Neural cell (in vitro differentiated cells): ENCODE measurements around the gene HJV. TPM values are rescaled to one million over a fixed set of nuclear protein-coding genes. Genes with fewer than 3 reads are reported as not detected.

Source experiments
- H2AFZ ChIP-seq: fragments of 200-600, 300-800 bp; sonication (generic), shearing (Covaris generic); 2 replicates; pipeline ENCODE4 v1.6.0; 2014; ENCODE audit warnings: low read depth, mild to moderate bottlenecking, antibody characterized with exemption, low read length, moderate library complexity
- H3F3A ChIP-seq: fragments of 200-600 bp; shearing (Covaris generic); 2 replicates; pipeline ENCODE4 v1.6.1; 2016; ENCODE audit warnings: mild to moderate bottlenecking, moderate library complexity, mixed read lengths, antibody characterized with exemption, low read length; ENCODE audit not compliant: insufficient read depth, poor library complexity, severe bottlenecking
- H3K27ac ChIP-seq: fragments of 200-600, 300-800 bp; sonication (generic), shearing (Covaris generic); 2 replicates; pipeline ENCODE4 v1.5.1; 2014; ENCODE audit warnings: mild to moderate bottlenecking, low read length, moderate library complexity
- H3K27me3 ChIP-seq: fragments of 300-800, 200-600 bp; sonication (generic), shearing (Covaris generic); 2 replicates; pipeline ENCODE4 v1.6.0; 2014; ENCODE audit warnings: mild to moderate bottlenecking, low read depth, low read length, moderate library complexity; ENCODE audit not compliant: insufficient read depth
- H3K36me3 ChIP-seq: fragments of 300-800, 200-600 bp; sonication (generic), shearing (Covaris generic); 2 replicates; pipeline ENCODE4 v1.5.1; 2014; ENCODE audit warnings: mild to moderate bottlenecking, antibody characterized with exemption, low read length, moderate library complexity; ENCODE audit not compliant: insufficient read depth
- H3K4me2 ChIP-seq: fragments of 300-800, 200-600 bp; sonication (generic), shearing (Covaris generic); 2 replicates; pipeline ENCODE4 v1.6.0; 2014; ENCODE audit warnings: mild to moderate bottlenecking, low read length
- H3K4me3 ChIP-seq: fragments of 300-800, 200-600 bp; sonication (generic), shearing (Covaris generic); 2 replicates; pipeline ENCODE4 v1.5.1; 2014; ENCODE audit warnings: mild to moderate bottlenecking, low read length, moderate library complexity
- H3K79me2 ChIP-seq: fragments of 200-600 bp; shearing (Covaris generic); replicated peaks from 2 replicates; pipeline ENCODE4 v1.6.0; 2014; ENCODE audit warnings: mild to moderate bottlenecking, low read length, moderate library complexity; ENCODE audit not compliant: insufficient read depth
- H3K9ac ChIP-seq: fragments of 300-800, 200-600 bp; sonication (generic), shearing (Covaris generic); 2 replicates; pipeline ENCODE4 v1.6.1; 2016; ENCODE audit warnings: mild to moderate bottlenecking, low read length, mixed read lengths
- H3K9me2 ChIP-seq: fragments of 200-600 bp; shearing (Covaris generic); 2 replicates; pipeline ENCODE4 v1.6.1; 2016; ENCODE audit warnings: mild to moderate bottlenecking, low read length, mixed read lengths; ENCODE audit not compliant: insufficient read depth
- H3K9me3 ChIP-seq: fragments of 200-600, 300-800 bp; sonication (generic), shearing (Covaris generic); 2 replicates; pipeline ENCODE4 v1.6.1; 2016; ENCODE audit warnings: mild to moderate bottlenecking, mixed run types, low read length, moderate library complexity, mixed read lengths
- H4K20me1 ChIP-seq: fragments of 200-600 bp; shearing (Covaris generic); 2 replicates; pipeline ENCODE4 v1.6.1; 2016; ENCODE audit warnings: mild to moderate bottlenecking, mixed run types; ENCODE audit not compliant: insufficient read depth
- EP300 ChIP-seq: fragments of 450-650 bp; conservative IDR thresholded peaks from 2 replicates; pipeline ENCODE4 v1.6.1; 2014; ENCODE audit warnings: antibody characterized with exemption, mild to moderate bottlenecking, moderate library complexity; ENCODE audit not compliant: poor library complexity, severe bottlenecking
- EZH2 ChIP-seq: fragments of 200-600, 300-800 bp; shearing (Covaris generic), sonication (generic); IDR thresholded peaks from 2 replicates; pipeline ENCODE4 v1.6.1; 2014; ENCODE audit warnings: antibody characterized with exemption, low read length, borderline replicate concordance, mild to moderate bottlenecking; ENCODE audit not compliant: insufficient read depth, poor library complexity, severe bottlenecking
- MXI1 ChIP-seq: fragments of 450-650 bp; conservative IDR thresholded peaks from 2 replicates; pipeline ENCODE4 v1.6.1; 2014; ENCODE audit warnings: antibody characterized with exemption, mild to moderate bottlenecking; ENCODE audit not compliant: poor library complexity, severe bottlenecking
- POLR2AphosphoS5 ChIP-seq: IDR thresholded peaks from 2 replicates; pipeline ENCODE4 v1.6.1; 2012
- RAD21 ChIP-seq: fragments of 450-650 bp; conservative IDR thresholded peaks from 2 replicates; pipeline ENCODE4 v1.6.1; 2014; ENCODE audit warnings: antibody characterized with exemption, mild to moderate bottlenecking, moderate library complexity
- REST ChIP-seq: IDR thresholded peaks from 2 replicates; pipeline ENCODE4 v1.6.1; 2012; ENCODE audit warnings: borderline replicate concordance
- SMC3 ChIP-seq: fragments of 450-650 bp; conservative IDR thresholded peaks from 2 replicates; pipeline ENCODE4 v1.6.1; 2014; ENCODE audit warnings: antibody characterized with exemption, mild to moderate bottlenecking, moderate library complexity; ENCODE audit not compliant: poor library complexity
- TAF1 ChIP-seq: IDR thresholded peaks from 2 replicates; pipeline ENCODE4 v1.6.1; 2012; ENCODE audit warnings: low read depth
- polyA plus RNA-seq: library from polyadenylated mRNA; depleted of rRNA; stranded (reverse); fragments of >200 nt; gene quantifications from 2 replicates; pipeline ENCODE4 v1.2.3, GENCODE V29; 2014
- TF ChIP-seq, protein P1 (sequence below): fragments of 450-650 bp; IDR thresholded peaks from 2 replicates; pipeline ENCODE4 v1.5.1; 2014; ENCODE audit warnings: antibody characterized with exemption, mild to moderate bottlenecking, moderate library complexity; ENCODE audit not compliant: poor library complexity, severe bottlenecking

Gene HJV
- polyA plus RNA-seq, 1 donor from 2014 or later, result not detected

GRCh38 chr1:146032631-146033219 is 11.2 kb upstream of the HJV start:
- H2AFZ ChIP-seq, result no peak overlapping the region
- H3K4me2 ChIP-seq, result no peak overlapping the region
- TF ChIP-seq SMC3 (peak; percentile 59), TAF1 (no peak), POLR2AphosphoS5 (no peak), EP300 (no peak), RAD21 (peak; percentile 30), REST (no peak), EZH2 (no peak), MXI1 (no peak)
- TF ChIP-seq, protein P1, sequence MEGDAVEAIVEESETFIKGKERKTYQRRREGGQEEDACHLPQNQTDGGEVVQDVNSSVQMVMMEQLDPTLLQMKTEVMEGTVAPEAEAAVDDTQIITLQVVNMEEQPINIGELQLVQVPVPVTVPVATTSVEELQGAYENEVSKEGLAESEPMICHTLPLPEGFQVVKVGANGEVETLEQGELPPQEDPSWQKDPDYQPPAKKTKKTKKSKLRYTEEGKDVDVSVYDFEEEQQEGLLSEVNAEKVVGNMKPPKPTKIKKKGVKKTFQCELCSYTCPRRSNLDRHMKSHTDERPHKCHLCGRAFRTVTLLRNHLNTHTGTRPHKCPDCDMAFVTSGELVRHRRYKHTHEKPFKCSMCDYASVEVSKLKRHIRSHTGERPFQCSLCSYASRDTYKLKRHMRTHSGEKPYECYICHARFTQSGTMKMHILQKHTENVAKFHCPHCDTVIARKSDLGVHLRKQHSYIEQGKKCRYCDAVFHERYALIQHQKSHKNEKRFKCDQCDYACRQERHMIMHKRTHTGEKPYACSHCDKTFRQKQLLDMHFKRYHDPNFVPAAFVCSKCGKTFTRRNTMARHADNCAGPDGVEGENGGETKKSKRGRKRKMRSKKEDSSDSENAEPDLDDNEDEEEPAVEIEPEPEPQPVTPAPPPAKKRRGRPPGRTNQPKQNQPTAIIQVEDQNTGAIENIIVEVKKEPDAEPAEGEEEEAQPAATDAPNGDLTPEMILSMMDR, result peak; percentile 50
- no peaks in the 10 kb centered on the region for H3K36me3 ChIP-seq
- no peaks in the 10 kb centered on the region for H3K27me3 ChIP-seq
- no peaks in the 10 kb centered on the region for H3K9me3 ChIP-seq
- H4K20me1 ChIP-seq, result no peaks in the 10 kb centered on the region
- no peak overlapping the region for H3K27ac ChIP-seq
- H3K4me3 ChIP-seq, result no peak overlapping the region
- H3F3A ChIP-seq, result peaks cover 8% of the 10 kb centered on the region
- no peaks in the 10 kb centered on the region for H3K9me2 ChIP-seq
- H3K79me2 ChIP-seq, result no peaks in the 10 kb centered on the region
- H3K9ac ChIP-seq, result no peak overlapping the region

DNA sequence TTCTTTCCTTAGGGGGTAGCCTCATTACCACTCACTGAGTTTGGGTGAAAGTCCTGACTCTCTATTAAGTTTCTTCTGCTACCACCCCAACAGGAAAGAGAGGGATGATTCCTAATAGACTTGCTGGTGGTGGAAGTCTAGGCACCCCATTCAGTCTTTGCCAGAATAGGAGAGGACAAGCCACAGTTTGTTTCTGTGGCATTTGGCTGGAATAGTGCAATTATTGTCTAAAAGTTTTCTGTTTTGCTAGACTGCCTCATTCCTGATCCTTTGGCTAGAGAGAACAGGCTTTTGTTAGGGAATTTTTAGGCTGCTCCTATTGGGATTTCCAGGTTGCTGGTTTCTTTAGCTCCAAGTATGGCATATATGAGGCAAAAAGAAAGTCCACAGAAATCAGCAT is 9.9 kb upstream of the HJV start:
- no peaks in the 10 kb centered on the region for H3K9me3 ChIP-seq
- no peak for TF ChIP-seq EZH2
- TF ChIP-seq RAD21, result no peak
- TF ChIP-seq REST, result no peak
- TF ChIP-seq, protein P1, result no peak
- no peak for TF ChIP-seq MXI1
- TF ChIP-seq POLR2AphosphoS5, result no peak
- TF ChIP-seq TAF1, result no peak
- TF ChIP-seq EP300, result no peak
- no peak for TF ChIP-seq SMC3
- no peaks in the 10 kb centered on the region for H4K20me1 ChIP-seq
- no peaks in the 10 kb centered on the region for H3F3A ChIP-seq
- no peak overlapping the region for H3K4me2 ChIP-seq
- H3K9me2 ChIP-seq, result no peaks in the 10 kb centered on the region
- H3K36me3 ChIP-seq, result no peaks in the 10 kb centered on the region
- no peak overlapping the region for H3K9ac ChIP-seq
- no peak overlapping the region for H3K4me3 ChIP-seq
- no peaks in the 10 kb centered on the region for H3K27me3 ChIP-seq
- H2AFZ ChIP-seq, result no peak overlapping the region
- no peaks in the 10 kb centered on the region for H3K79me2 ChIP-seq
- no peak overlapping the region for H3K27ac ChIP-seq
